ENCODE results near the gene RAG1.

RAG1 gene

DNA sequence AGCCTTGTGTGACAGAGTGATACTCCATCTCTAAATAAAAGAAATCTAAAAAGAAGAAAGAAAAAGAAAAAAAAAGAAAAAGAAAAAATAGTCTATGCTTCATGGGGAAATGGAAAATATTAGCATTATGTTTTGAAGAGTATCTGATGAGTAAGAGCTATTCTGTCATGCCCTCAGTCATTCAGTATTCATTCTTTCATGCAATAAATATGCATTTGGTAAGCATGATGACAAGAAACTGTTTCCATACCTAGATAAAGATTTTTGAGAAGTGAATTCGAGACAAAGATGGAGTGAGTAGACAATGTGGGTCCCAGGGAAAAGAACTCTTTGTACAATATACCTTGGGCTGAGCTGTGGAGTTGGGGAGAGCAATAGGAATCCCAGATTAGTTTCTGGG lies 20.3 kb downstream of the RAG1 start:
- no peak for DNase-seq (ENCODE audit: low spot score)
- TF ChIP-seq, protein P1, sequence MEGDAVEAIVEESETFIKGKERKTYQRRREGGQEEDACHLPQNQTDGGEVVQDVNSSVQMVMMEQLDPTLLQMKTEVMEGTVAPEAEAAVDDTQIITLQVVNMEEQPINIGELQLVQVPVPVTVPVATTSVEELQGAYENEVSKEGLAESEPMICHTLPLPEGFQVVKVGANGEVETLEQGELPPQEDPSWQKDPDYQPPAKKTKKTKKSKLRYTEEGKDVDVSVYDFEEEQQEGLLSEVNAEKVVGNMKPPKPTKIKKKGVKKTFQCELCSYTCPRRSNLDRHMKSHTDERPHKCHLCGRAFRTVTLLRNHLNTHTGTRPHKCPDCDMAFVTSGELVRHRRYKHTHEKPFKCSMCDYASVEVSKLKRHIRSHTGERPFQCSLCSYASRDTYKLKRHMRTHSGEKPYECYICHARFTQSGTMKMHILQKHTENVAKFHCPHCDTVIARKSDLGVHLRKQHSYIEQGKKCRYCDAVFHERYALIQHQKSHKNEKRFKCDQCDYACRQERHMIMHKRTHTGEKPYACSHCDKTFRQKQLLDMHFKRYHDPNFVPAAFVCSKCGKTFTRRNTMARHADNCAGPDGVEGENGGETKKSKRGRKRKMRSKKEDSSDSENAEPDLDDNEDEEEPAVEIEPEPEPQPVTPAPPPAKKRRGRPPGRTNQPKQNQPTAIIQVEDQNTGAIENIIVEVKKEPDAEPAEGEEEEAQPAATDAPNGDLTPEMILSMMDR (IDR thresholded peaks at IDR 0.05): no peak
- H3K27ac ChIP-seq: no peak overlapping the region
- no peak overlapping the region for H3K4me3 ChIP-seq

DNA sequence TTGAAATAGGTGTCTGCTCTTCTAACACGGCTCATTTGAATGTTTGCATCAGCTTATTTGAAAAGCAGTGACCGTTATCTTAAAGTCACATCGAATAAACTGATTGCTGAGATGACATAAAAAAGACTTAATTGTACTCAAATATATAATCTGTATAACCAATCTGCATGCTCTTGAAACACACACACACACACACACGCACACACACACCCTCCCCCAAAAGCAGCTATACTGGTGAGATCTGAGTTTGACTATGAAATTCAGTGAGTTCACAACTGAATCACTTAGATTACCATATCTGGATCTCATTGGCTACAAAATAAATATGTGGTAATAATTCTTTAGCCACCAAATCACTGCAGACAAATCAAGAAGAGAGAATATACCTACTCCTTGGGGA lies 22.7 kb downstream of the RAG1 start:
- TF ChIP-seq, protein P1 (IDR thresholded peaks at IDR 0.05): no peak
- DNase-seq (ENCODE audit: low spot score): no peak
- Histone ChIP-seq H3K27ac (no peak overlapping the region), H3K4me3 (no peak overlapping the region)

DNA sequence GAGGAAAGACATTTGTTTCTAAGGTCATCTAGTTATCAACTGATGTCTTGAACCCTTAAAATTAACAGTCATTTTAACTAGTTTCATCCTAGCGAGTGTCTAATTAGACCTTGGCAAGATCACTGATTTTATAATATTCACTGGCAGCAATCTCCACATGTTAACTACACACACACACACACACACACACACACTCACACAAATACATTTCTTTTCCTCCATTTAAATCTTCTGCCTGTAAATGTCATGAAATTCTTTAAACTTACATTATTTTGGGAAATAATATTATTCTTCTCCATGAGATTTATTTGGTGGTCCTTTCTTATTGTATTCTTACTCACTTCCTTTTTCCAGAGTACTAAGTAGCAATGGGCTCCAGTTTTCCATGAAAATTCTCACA lies 23.6 kb downstream of the RAG1 start:
- no peak for DNase-seq (ENCODE audit: low spot score)
- Histone ChIP-seq H3K27ac (no peak overlapping the region), H3K4me3 (no peak overlapping the region)
- TF ChIP-seq, protein P1 (IDR thresholded peaks at IDR 0.05): no peak

DNA sequence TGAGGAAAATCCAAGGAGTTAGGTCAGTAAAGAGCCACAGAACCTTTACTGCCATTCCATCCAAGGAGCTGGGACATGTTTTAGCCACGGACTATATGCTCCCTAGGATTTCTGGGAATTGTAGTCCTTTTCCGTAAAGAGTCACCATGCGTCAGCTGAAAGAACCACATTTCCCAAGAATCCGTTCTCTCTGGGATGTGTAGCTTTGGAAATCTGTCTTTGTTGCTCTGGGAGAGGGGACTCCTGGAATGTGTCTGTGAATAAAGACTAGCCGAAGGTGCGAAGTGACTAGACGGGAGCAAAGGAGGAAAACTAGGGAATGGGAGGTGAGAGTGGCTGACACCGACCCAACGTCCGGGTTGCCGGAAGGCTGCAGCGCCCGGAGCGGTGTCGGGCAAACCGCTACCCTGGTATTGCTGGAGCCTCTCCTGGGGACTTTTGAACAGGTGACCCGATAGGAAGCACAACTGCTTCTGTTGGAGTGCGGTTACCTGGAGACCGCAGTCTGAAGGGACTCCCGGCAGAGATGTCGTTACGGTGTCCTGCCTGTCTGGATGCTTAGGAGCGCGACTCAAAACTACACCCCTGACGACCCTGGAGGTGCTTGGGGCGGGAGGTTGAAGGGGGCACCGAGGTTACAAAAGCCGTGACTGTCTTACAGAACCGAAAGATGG lies 26.6 kb downstream of the RAG1 start, which contains the start of gene IFTAP:
TSS of gene IFTAP (plus strand) at position 187 of the 674 bp plus-strand sequence. CDS start 15,602 bp downstream, outside the sequence.
- TF ChIP-seq, protein P1 (IDR thresholded peaks at IDR 0.05): no peak
- peak; percentile 76 for DNase-seq (ENCODE audit: low spot score)
- H3K27ac ChIP-seq: peak within 1 kb of the TSS; percentile 22 to 68
- H3K4me3 ChIP-seq: peak within 1 kb of the TSS; percentile 84

DNA sequence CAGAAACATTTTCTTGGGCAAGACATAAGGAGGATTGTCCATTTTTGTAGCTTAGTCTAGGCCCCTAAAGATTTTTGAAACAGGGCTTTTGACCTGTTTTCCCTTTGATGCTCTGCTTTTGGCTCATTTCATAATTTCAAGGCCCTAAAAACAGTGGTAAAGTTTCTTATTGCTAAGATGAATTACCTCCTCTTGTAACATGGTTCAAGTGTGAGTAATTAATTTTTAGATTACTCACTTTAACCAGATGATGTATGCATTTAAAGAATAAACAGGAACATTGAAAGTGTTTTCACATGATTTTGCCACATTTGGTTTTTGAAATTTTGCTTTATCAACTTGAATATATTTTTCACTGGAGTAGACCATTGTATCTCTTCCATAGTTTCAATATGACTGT lies 29.1 kb downstream of the RAG1 start:
- H3K27ac ChIP-seq: no peak overlapping the region
- TF ChIP-seq, protein P1 (IDR thresholded peaks at IDR 0.05): no peak
- H3K4me3 ChIP-seq: no peak overlapping the region
- no peak for DNase-seq (ENCODE audit: low spot score)

DNA sequence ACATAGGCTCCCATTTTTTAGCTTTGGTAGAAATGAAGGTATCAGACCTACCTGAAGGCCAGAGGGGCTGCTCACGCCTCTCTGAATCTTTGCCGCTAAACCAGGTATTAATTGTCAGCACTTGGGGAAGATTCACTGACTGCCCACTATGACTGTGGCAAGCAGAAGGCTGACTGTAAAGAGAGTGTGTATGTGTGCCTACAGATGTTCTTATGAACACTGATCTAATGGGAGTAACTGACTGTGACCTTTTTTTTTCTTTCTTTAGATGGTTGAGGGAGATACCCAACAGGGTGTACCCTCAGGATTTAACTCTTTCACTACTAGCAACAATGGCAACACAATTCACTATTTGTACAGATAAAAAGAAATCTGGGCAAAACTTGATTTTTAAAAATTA lies 30.2 kb downstream of the RAG1 start, which contains the start of gene RAG2:
TSS of gene RAG2 (minus strand) at position 186 of the 400 bp plus-strand sequence. CDS start 4,068 bp downstream, outside the sequence.
- Histone ChIP-seq H3K27ac (no peak within 1 kb of the TSS), H3K4me3 (no peak within 1 kb of the TSS)
- DNase-seq (ENCODE audit: low spot score): no peak
- TF ChIP-seq, protein P1 (IDR thresholded peaks at IDR 0.05): no peak

DNA sequence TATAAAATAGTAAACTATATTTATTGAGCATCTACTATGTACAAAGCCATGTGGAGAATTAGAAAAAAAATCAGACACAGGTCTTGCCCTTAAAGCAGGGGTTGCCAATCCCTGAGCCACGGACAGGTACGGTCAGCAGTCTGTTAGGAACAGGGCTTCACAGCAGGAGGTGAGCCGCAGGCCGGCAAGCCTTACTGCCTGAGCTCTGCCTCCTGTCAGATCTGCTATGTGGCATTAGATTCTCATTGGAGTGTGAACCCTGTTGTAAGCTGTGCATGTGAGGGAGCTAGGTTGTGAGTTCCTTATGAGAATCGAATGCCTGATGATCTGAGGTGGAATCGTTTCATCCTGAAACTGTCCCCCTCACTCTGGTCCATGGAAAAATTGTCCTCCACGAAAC lies 32.4 kb downstream of the RAG1 start:
- TF ChIP-seq, protein P1 (IDR thresholded peaks at IDR 0.05): no peak
- H3K4me3 ChIP-seq: no peak overlapping the region
- no peak overlapping the region for H3K27ac ChIP-seq
- no peak for DNase-seq (ENCODE audit: low spot score)

Measured in coronary artery (tissue), 2 donors.